Measurements from ENCODE around the gene CACNB3.

GRCh38 chr12:48838048-48838447 is 19.8 kb downstream of the CACNB3 start:
- TF ChIP-seq CTCF (IDR thresholded peaks at IDR 0.05) (no peak), POLR2A (IDR thresholded peaks at IDR 0.05) (no peak), EP300 (IDR thresholded peaks at IDR 0.05) (no peak)

Data from stomach (tissue), 4 donors.